Temporal lobe (tissue), 1 donor: ENCODE measurements around the gene REV1. TPM values are rescaled to one million over a fixed set of nuclear protein-coding genes. Genes with fewer than 3 reads are reported as not detected.

Experiments used
- total RNA-seq: library from RNA; depleted of rRNA; stranded (reverse); fragments of >200 nt; gene quantifications from one replicate; pipeline ENCODE4 v1.2.3, GENCODE V29; 2014

The REV1 gene
- total RNA-seq, 1 donor from 2014 or later: 64.9 TPM

Other genes starting within 250 kb of the REV1 start
- gene LYG2, start 234.4 kb downstream of the REV1 start, total RNA-seq: not detected
- 0.74 TPM for gene LYG1, start 188.8 kb downstream of the REV1 start, total RNA-seq
- gene TXNDC9, start 153.7 kb downstream of the REV1 start, total RNA-seq: 36.9 TPM
- gene EIF5B, start 152.6 kb downstream of the REV1 start, total RNA-seq: 17.5 TPM